Mesendoderm (in vitro differentiated cells): ENCODE measurements around the gene CLC.

Experiments
- DNase-seq: peaks from one replicate; pipeline ENCODE4 v3.0.0; 2013
- H2AK5ac ChIP-seq: 2 replicates; pipeline ENCODE4 v1.6.1; 2013; ENCODE audit warnings: low read length, inconsistent platforms
- H2BK120ac ChIP-seq: 2 replicates; pipeline ENCODE4 v1.6.1; 2013; ENCODE audit warnings: low read depth, mild to moderate bottlenecking, low read length, moderate library complexity, mixed read lengths
- H2BK15ac ChIP-seq: replicated peaks from 2 replicates; pipeline ENCODE4 v1.6.1; 2013; ENCODE audit warnings: low read depth, mild to moderate bottlenecking, moderate library complexity
- H2BK5ac ChIP-seq: 2 replicates; pipeline ENCODE4 v1.6.1; 2013; ENCODE audit warnings: low read length, inconsistent platforms
- H3K18ac ChIP-seq: 2 replicates; pipeline ENCODE4 v1.6.1; 2013; ENCODE audit warnings: mild to moderate bottlenecking, low read length, mixed read lengths
- H3K23ac ChIP-seq: one replicate; pipeline ENCODE4 v1.6.1; 2013; ENCODE audit warnings: low read length
- H3K27ac ChIP-seq: 2 replicates; pipeline ENCODE4 v1.5.1; 2013; ENCODE audit warnings: low read depth, mild to moderate bottlenecking, inconsistent platforms, low read length, moderate library complexity
- H3K27me3 ChIP-seq: 2 replicates; pipeline ENCODE4 v1.6.1; 2013; ENCODE audit warnings: low read length, control low read depth, mild to moderate bottlenecking, inconsistent platforms; ENCODE audit not compliant: insufficient read depth, poor library complexity
- H3K36me3 ChIP-seq: 2 replicates; pipeline ENCODE4 v1.6.1; 2013; ENCODE audit warnings: low read length, inconsistent platforms; ENCODE audit not compliant: control insufficient read depth, insufficient read depth
- H3K4ac ChIP-seq: one replicate; pipeline ENCODE4 v1.6.1; 2013; ENCODE audit warnings: low read depth, mild to moderate bottlenecking, low read length, moderate library complexity
- H3K4me1 ChIP-seq: 2 replicates; pipeline ENCODE4 v1.6.1; 2013; ENCODE audit warnings: low read depth, low read length, inconsistent platforms; ENCODE audit not compliant: control insufficient read depth
- H3K4me2 ChIP-seq: 2 replicates; pipeline ENCODE4 v1.6.1; 2013; ENCODE audit warnings: low read length
- H3K4me3 ChIP-seq: 2 replicates; pipeline ENCODE4 v1.5.1; 2013; ENCODE audit warnings: mild to moderate bottlenecking, low read length
- H3K56ac ChIP-seq: one replicate; pipeline ENCODE4 v1.6.1; 2013; ENCODE audit warnings: low read length
- H3K79me1 ChIP-seq: 2 replicates; pipeline ENCODE4 v1.6.1; 2013; ENCODE audit warnings: low read length, inconsistent platforms
- H3K79me2 ChIP-seq: 2 replicates; pipeline ENCODE4 v1.6.1; 2013; ENCODE audit warnings: mild to moderate bottlenecking, low read length; ENCODE audit not compliant: control insufficient read depth, insufficient read depth
- H3K9ac ChIP-seq: 2 replicates; pipeline ENCODE4 v1.6.1; 2013; ENCODE audit warnings: low read length, inconsistent platforms
- H4K5ac ChIP-seq: one replicate; pipeline ENCODE4 v1.6.1; 2013; ENCODE audit warnings: low read length
- H4K8ac ChIP-seq: one replicate; pipeline ENCODE4 v1.6.1; 2013; ENCODE audit warnings: low read depth, mild to moderate bottlenecking, control low read depth, low read length, moderate library complexity
- WGBS: extraction: QIAGEN DNeasy Blood & Tissue Kit; methylation state at CpG from one replicate; pipeline ENCODE4 v1.1.7; 2013; ENCODE audit warnings: low lambda C conversion rate, missing lambda C conversion rate; ENCODE audit not compliant: insufficient coverage; ENCODE audit errors: extremely low coverage; 5-methylcytosine and 5-hydroxymethylcytosine counted together

The CLC gene

DNA sequence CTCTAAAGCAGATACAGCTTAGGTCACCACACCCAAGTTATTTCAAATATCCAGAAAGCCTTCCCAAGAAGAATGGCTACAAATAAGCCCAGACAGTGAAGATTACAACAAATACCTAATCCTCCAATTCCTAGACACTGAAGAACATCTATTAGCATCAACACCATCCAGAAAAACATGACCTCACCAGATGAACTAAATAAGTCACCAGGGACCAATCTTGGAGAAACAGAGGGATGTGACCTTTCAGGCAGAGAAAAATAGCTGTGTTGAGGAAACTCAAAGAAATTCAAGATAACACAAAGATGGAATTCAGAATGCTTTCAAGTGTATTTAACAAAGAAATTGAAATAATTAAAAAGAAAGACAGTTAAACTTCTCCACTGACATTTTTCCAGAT lies 15.0 kb upstream of the CLC start:
- Histone ChIP-seq H4K8ac (no peak overlapping the region), H3K79me2 (no peaks in the 10 kb centered on the region)

DNA sequence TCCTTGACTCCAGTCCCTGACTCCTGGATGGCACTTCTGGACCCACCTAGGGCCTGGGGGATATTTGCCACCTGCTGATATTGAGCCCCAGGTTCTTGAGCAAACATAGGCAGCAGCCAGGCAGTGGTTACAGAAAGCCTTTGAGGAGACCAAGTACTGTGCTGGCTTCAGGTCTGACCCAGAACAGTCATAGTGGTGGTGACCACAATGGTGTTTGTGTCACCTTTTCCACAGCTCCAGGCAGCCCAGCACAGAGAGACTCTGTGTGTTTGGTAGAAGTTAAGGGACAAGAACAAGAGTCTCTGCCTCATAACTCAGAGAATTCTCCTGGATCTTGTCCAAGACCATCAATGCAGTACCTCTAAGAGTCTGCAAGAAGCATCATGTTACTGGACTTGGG lies 14.6 kb upstream of the CLC start:
- Histone ChIP-seq H3K4me2 (no peak overlapping the region), H3K79me1 (no peaks in the 10 kb centered on the region), H3K27me3 (no peaks in the 10 kb centered on the region), H3K56ac (no peak overlapping the region), H4K5ac (no peak overlapping the region), H3K79me2 (no peaks in the 10 kb centered on the region), H3K18ac (no peak overlapping the region), H2BK5ac (no peak overlapping the region), H3K4me1 (no peaks in the 10 kb centered on the region), H3K23ac (no peak overlapping the region), H3K4me3 (no peak overlapping the region), H2BK15ac (no peak overlapping the region), H2BK120ac (no peak overlapping the region), H3K27ac (no peak overlapping the region), H2AK5ac (no peak overlapping the region), H3K36me3 (no peaks in the 10 kb centered on the region), H3K9ac (no peak overlapping the region), H3K4ac (no peak overlapping the region), H4K8ac (no peak overlapping the region)
- no peak for DNase-seq

More for the DNA sequence above, 15.0 kb upstream of the CLC start:
- no peak overlapping the region for H4K5ac ChIP-seq
- H3K4me2 ChIP-seq: no peak overlapping the region
- no peak for DNase-seq
- no peak overlapping the region for H3K56ac ChIP-seq
- no peak overlapping the region for H3K18ac ChIP-seq
- no peaks in the 10 kb centered on the region for H3K4me1 ChIP-seq
- H3K4ac ChIP-seq: no peak overlapping the region
- H3K79me1 ChIP-seq: no peaks in the 10 kb centered on the region
- no peak overlapping the region for H3K27ac ChIP-seq
- H3K36me3 ChIP-seq: no peaks in the 10 kb centered on the region
- no peak overlapping the region for H3K9ac ChIP-seq
- H2AK5ac ChIP-seq: no peak overlapping the region
- H2BK5ac ChIP-seq: no peak overlapping the region
- H2BK120ac ChIP-seq: no peak overlapping the region
- H2BK15ac ChIP-seq: no peak overlapping the region
- H3K4me3 ChIP-seq: no peak overlapping the region
- no peak overlapping the region for H3K23ac ChIP-seq
- no peaks in the 10 kb centered on the region for H3K27me3 ChIP-seq

DNA sequence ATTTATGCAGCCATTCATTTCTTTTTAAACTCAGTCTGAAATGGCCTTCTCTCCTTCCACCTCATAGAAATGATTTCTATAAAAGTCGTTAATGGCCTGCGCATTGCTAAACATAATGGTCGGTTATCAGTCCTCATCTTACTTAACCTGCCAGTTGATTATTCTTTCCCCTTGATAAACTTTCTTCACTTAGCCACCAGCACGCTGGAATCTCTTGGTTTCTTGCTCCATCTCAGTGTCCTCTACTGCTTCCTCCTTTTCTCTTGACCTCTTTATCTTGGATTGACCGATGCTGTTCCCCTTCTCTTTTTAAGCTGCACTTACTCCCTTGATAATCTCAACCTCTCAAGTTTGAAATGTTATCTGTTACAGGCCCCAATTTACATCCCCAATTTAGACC lies 12.2 kb upstream of the CLC start:
- WGBS: no CpG with 5 or more reads among the region's 5 CpGs
- H3K4me1 ChIP-seq: no peaks in the 10 kb centered on the region
- no peak overlapping the region for H2BK5ac ChIP-seq
- H3K4me3 ChIP-seq: no peak overlapping the region
- H3K23ac ChIP-seq: no peak overlapping the region
- no peaks in the 10 kb centered on the region for H3K36me3 ChIP-seq
- H3K4me2 ChIP-seq: no peak overlapping the region
- no peak overlapping the region for H3K18ac ChIP-seq
- no peak overlapping the region for H4K8ac ChIP-seq
- H3K79me1 ChIP-seq: no peaks in the 10 kb centered on the region
- no peak overlapping the region for H3K56ac ChIP-seq
- DNase-seq: no peak
- no peak overlapping the region for H3K9ac ChIP-seq
- no peak overlapping the region for H2BK120ac ChIP-seq
- H4K5ac ChIP-seq: no peak overlapping the region
- no peaks in the 10 kb centered on the region for H3K79me2 ChIP-seq
- H2BK15ac ChIP-seq: no peak overlapping the region
- no peak overlapping the region for H3K27ac ChIP-seq
- no peaks in the 10 kb centered on the region for H3K27me3 ChIP-seq
- no peak overlapping the region for H3K4ac ChIP-seq
- H2AK5ac ChIP-seq: no peak overlapping the region

DNA sequence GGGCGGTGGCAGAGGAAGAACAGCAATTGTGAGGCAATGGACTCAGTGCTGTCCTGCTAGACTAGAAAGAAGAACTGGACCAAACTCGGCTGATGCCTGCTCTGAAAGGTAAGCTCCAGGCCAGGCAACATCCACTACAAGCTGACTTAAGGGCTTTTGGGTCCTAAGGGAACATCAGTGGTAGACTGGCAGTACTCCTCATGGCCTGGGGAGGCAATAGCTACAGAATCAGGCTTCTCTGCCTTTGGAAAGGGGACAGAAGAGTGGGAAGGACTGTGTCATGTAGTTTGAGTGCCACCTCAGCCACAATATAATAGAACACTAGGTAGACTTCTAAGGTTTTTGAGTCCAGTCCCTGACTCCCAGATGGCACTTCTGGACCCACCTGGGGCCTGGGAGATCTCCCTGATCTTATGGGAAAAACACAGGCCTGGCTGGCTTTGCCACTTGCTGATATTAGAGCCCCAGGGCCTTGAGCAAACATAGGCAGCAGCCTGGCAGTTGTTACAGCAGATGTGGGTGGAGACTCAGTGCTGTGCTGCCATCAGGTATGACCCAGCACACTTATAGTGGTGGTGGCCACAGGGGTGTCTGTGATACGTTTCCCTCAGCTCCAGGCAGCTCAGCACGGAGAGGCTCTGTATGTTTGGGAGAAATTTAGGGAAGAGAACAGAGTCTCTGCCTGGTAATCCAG lies 9.2 kb upstream of the CLC start:
- Histone ChIP-seq H3K4ac (no peak overlapping the region), H3K23ac (no peak overlapping the region), H3K4me1 (no peaks in the 10 kb centered on the region), H3K4me3 (no peak overlapping the region), H3K56ac (no peak overlapping the region), H3K9ac (no peak overlapping the region), H2BK120ac (no peak overlapping the region), H3K27ac (no peak overlapping the region), H3K79me2 (no peaks in the 10 kb centered on the region), H4K5ac (no peak overlapping the region), H3K36me3 (no peaks in the 10 kb centered on the region), H2BK15ac (no peak overlapping the region), H3K18ac (no peak overlapping the region), H2BK5ac (no peak overlapping the region), H3K4me2 (no peak overlapping the region), H3K27me3 (no peaks in the 10 kb centered on the region), H4K8ac (no peak overlapping the region), H2AK5ac (no peak overlapping the region), H3K79me1 (no peaks in the 10 kb centered on the region)
- DNase-seq: peak; percentile 42
- no CpG with 5 or more reads among the region's 4 CpGs for WGBS

DNA sequence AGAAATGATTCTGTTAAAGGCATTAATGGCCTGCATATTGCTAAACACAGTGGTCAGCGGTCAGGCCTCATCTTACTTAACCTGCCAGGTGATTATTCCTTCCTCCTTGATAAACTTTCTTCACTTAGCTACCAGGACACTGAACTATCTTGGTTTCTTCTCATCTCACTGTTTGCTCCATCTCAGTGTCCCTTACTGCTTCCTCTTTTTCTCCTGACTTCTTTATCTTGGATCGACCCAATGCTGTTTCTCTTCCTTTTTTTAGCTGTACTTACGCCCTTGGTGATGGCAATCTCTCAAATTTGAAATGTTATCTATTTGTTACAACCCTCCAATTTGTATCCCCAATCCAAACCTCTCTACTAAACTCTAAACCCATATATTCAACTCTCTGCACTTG lies 7.8 kb upstream of the CLC start:
- Histone ChIP-seq H3K79me1 (no peaks in the 10 kb centered on the region), H3K18ac (no peak overlapping the region), H3K27me3 (no peaks in the 10 kb centered on the region), H2BK15ac (no peak overlapping the region), H3K36me3 (no peaks in the 10 kb centered on the region), H3K9ac (no peak overlapping the region), H3K56ac (no peak overlapping the region), H3K4me3 (no peak overlapping the region), H3K27ac (no peak overlapping the region), H4K5ac (no peak overlapping the region), H3K4ac (no peak overlapping the region), H3K4me1 (no peaks in the 10 kb centered on the region), H4K8ac (no peak overlapping the region), H3K23ac (no peak overlapping the region), H2BK5ac (no peak overlapping the region), H3K4me2 (no peak overlapping the region), H2BK120ac (no peak overlapping the region), H3K79me2 (no peaks in the 10 kb centered on the region), H2AK5ac (no peak overlapping the region)
- DNase-seq: no peak
- no CpG with 5 or more reads among the region's 3 CpGs for WGBS

DNA sequence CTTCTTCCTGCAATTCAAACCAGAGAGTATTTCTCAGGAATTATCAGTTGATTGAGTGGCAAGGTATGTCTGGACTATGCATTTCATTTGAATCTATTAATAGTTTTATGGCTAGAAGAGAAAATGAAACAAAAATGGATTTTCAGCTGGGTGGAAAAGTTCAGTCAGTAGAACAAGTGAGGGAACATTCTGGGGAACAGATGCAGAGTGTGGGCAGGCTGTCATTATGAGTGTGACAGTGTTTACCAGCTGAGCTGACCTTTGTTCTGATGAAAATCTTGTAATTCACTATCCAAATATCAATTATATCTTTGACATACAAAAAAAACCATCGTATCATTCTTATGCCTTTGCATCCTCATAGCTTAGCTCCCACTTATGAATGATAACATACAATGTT lies 2.6 kb upstream of the CLC start:
- Histone ChIP-seq H3K4me2 (no peak overlapping the region), H2BK120ac (no peak overlapping the region), H3K18ac (no peak overlapping the region), H3K4ac (no peak overlapping the region), H2BK5ac (no peak overlapping the region), H3K27ac (no peak overlapping the region), H3K36me3 (no peaks in the 10 kb centered on the region), H4K5ac (no peak overlapping the region), H3K27me3 (no peaks in the 10 kb centered on the region), H3K4me3 (no peak overlapping the region), H3K79me2 (no peaks in the 10 kb centered on the region), H2AK5ac (no peak overlapping the region), H3K56ac (no peak overlapping the region), H3K79me1 (no peaks in the 10 kb centered on the region), H4K8ac (no peak overlapping the region), H3K4me1 (no peaks in the 10 kb centered on the region), H3K9ac (no peak overlapping the region), H2BK15ac (no peak overlapping the region), H3K23ac (no peak overlapping the region)
- WGBS: 100% methylated on average over 1 of the region's 1 CpG
- DNase-seq: no peak
